ENCODE results near the gene LTB. TPM values are rescaled to one million over a fixed set of nuclear protein-coding genes. Genes with fewer than 3 reads are reported as not detected.
A peak's percentile ranks its signal among the peaks of the same experiment; 100 is the strongest.

LTB gene, protein sequence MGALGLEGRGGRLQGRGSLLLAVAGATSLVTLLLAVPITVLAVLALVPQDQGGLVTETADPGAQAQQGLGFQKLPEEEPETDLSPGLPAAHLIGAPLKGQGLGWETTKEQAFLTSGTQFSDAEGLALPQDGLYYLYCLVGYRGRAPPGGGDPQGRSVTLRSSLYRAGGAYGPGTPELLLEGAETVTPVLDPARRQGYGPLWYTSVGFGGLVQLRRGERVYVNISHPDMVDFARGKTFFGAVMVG
- total RNA-seq (2021) (not detected in 2 replicates), Bru-seq, nascent RNA (percentile 9 among the genes with signal in this experiment), BruChase-seq, experiment 1, labeled RNA remaining after a 2-hour chase (not detected), BruChase-seq, experiment 2, labeled RNA remaining after a 6-hour chase (not detected)
- long read RNA-seq: 0 reads

- Histone ChIP-seq H3K36me3 (ENCODE audit: insufficient read depth, low read length, poor library complexity, severe bottlenecking) (no peaks in the 10 kb centered on the region), H3K4me3 (ENCODE audit: low read depth, low read length, poor library complexity, severe bottlenecking) (peak within 1 kb of the TSS; percentile 78), H3K4me1 (ENCODE audit: insufficient read depth, low read length, poor library complexity, severe bottlenecking) (peaks cover 4% of the 10 kb centered on the region), H3K27ac (ENCODE audit: low read depth, low read length, poor library complexity, severe bottlenecking) (peak within 1 kb of the TSS; percentile 56), H3K27me3 (replicated peaks; ENCODE audit: insufficient read depth, low read depth, low read length, poor library complexity) (no peaks in the 10 kb centered on the region), H3K9me3 (ENCODE audit: low read depth, low read length, poor library complexity, severe bottlenecking) (no peaks in the 10 kb centered on the region)
- no peak for TF ChIP-seq EZH2 (IDR thresholded peaks at IDR 0.05; ENCODE audit: borderline replicate concordance, low read depth, low read length, poor library complexity, severe bottlenecking)
- TF ChIP-seq CTCF (conservative IDR thresholded peaks at IDR 0.05; ENCODE audit: low read depth, low read length): no peak
- no TSS peak for BruUV-seq (replicated peaks)
- DNase-seq (ENCODE audit: low spot score): no peak
- ChIA-PET POLR2A (ENCODE audit: low non-redundant PET) (interaction anchor here (0.6 kb wide), 1 partner anchor 63 kb away, joined by 3 read pairs; no protein-coding TSS in a partner anchor), CTCF (no interaction called here)
- intact Hi-C loops (cut with micrococcal nuclease; ENCODE audit: unreplicated experiment): loop anchor here (2.0 kb wide), 1 partner anchor 15 kb away; no protein-coding TSS in a partner anchor
Measured at GRCh38 chr6:31582230-31582643, at the start of gene LTB. Gene LTB (minus strand): TSS chr6:31582424. CDS start chr6:31582417, 7 bp downstream.

- H3K9me3 ChIP-seq (ENCODE audit: low read depth, low read length, poor library complexity, severe bottlenecking): no peaks in the 10 kb centered on the region
- no peak for DNase-seq (ENCODE audit: low spot score)
- peak overlapping the region; percentile 65 for H3K27ac ChIP-seq (ENCODE audit: low read depth, low read length, poor library complexity, severe bottlenecking)
- peaks cover 100% of the 10 kb centered on the region for H3K36me3 ChIP-seq (ENCODE audit: insufficient read depth, low read length, poor library complexity, severe bottlenecking)
- H3K27me3 ChIP-seq (replicated peaks; ENCODE audit: insufficient read depth, low read depth, low read length, poor library complexity): no peaks in the 10 kb centered on the region
- BruUV-seq (replicated peaks): no TSS peak
- no peaks in the 10 kb centered on the region for H3K4me1 ChIP-seq (ENCODE audit: insufficient read depth, low read length, poor library complexity, severe bottlenecking)
- ChIA-PET POLR2A (ENCODE audit: low non-redundant PET) (no interaction called here), CTCF (no interaction called here)
- TF ChIP-seq EZH2 (IDR thresholded peaks at IDR 0.05; ENCODE audit: borderline replicate concordance, low read depth, low read length, poor library complexity, severe bottlenecking): no peak
- no peak for TF ChIP-seq CTCF (conservative IDR thresholded peaks at IDR 0.05; ENCODE audit: low read depth, low read length)
- H3K4me3 ChIP-seq (ENCODE audit: low read depth, low read length, poor library complexity, severe bottlenecking): no peak overlapping the region
- intact Hi-C loops (cut with micrococcal nuclease; ENCODE audit: unreplicated experiment): no loop called here
Measured at GRCh38 chr6:31631681-31632278, 49.6 kb upstream of the LTB start.

DNA sequence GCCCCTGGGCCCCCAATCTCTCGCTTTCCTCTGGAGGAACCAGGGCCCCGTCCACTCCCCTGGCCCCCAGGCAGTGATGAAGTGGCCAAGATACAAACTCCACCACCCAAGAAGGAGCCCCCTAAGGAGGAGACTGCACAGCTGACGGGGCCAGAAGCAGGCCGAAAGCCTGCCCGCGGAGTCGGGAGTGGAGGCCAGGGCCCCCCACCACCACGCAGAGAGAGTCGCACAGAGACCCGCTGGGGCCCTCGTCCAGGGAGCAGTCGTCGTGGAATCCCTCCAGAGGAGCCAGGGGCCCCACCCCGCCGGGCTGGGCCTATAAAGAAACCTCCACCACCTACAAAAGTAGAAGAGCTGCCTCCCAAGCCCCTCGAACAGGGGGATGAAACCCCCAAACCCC lies 49.0 kb upstream of the LTB start:
- ChIA-PET CTCF (no interaction called here), POLR2A (ENCODE audit: low non-redundant PET) (no interaction called here)
- Histone ChIP-seq H3K4me1 (ENCODE audit: insufficient read depth, low read length, poor library complexity, severe bottlenecking) (no peaks in the 10 kb centered on the region), H3K4me3 (ENCODE audit: low read depth, low read length, poor library complexity, severe bottlenecking) (no peak overlapping the region), H3K27me3 (replicated peaks; ENCODE audit: insufficient read depth, low read depth, low read length, poor library complexity) (no peaks in the 10 kb centered on the region), H3K36me3 (ENCODE audit: insufficient read depth, low read length, poor library complexity, severe bottlenecking) (peaks cover 100% of the 10 kb centered on the region), H3K27ac (ENCODE audit: low read depth, low read length, poor library complexity, severe bottlenecking) (no peak overlapping the region), H3K9me3 (ENCODE audit: low read depth, low read length, poor library complexity, severe bottlenecking) (no peaks in the 10 kb centered on the region)
- intact Hi-C loops (cut with micrococcal nuclease; ENCODE audit: unreplicated experiment): no loop called here
- no peak for DNase-seq (ENCODE audit: low spot score)
- TF ChIP-seq CTCF (conservative IDR thresholded peaks at IDR 0.05; ENCODE audit: low read depth, low read length) (no peak), EZH2 (IDR thresholded peaks at IDR 0.05; ENCODE audit: borderline replicate concordance, low read depth, low read length, poor library complexity, severe bottlenecking) (no peak)
- TSS peak; percentile 15 for BruUV-seq (replicated peaks)

Data from A673 (cell line).